Activated naive CD4-positive, alpha-beta T cell treated with anti-CD3 and anti-CD28 coated beads, Interleukin-2, amount 50 U/mL, for 72 hours (primary cell): ENCODE results near the gene CLNK. TPM values are rescaled to one million over a fixed set of nuclear protein-coding genes. Genes with fewer than 3 reads are reported as not detected.
A peak's percentile ranks its signal among the peaks of the same experiment; 100 is the strongest.

Source experiments
- ATAC-seq, 2 donors: fragments of 150-1000 bp; cut with Tn5 transposase; 2 replicates each; pipeline ENCODE4 v1.10.0; 2021; ENCODE audit warnings: mild to moderate bottlenecking in 2 of 2, moderate library complexity in 2 of 2
- DNase-seq, 2 donors: peaks; one replicate each; pipeline ENCODE4 v3.0.0; 2021 to 2022; ENCODE audit warnings: low spot score in 2 of 2
- H3K27ac Mint-ChIP-seq, 2 donors: one replicate each; pipeline ENCODE4 v1.8.0; 2022; ENCODE audit warnings: mild to moderate bottlenecking in 2 of 2, mixed read lengths in 2 of 2
- H3K36me3 Mint-ChIP-seq, 2 donors: one replicate each; pipeline ENCODE4 v1.8.0; 2022; ENCODE audit warnings: mixed read lengths in 2 of 2
- H3K9me3 Mint-ChIP-seq, 2 donors: one replicate each; pipeline ENCODE4 v1.8.0; 2022; ENCODE audit warnings: mixed read lengths in 2 of 2
- total RNA-seq, 2 donors: library from RNA; stranded (reverse); gene quantifications; one replicate each; pipeline ENCODE4 v1.2.3, GENCODE V29; 2022

The CLNK gene
- total RNA-seq = under 1 TPM in 1 of 2 donors, not detected in 1; 0.39 TPM

- ATAC-seq (no peak), DNase-seq (no peak)
- no peaks in the 10 kb centered on the region for H3K9me3 Mint-ChIP-seq
- no peaks in the 10 kb centered on the region for H3K36me3 Mint-ChIP-seq
- H3K27ac Mint-ChIP-seq = no peak within 1 kb of the TSS
Observed at GRCh38 chr4:10684631-10685030, at the start of gene CLNK. CLNK (minus strand) TSS chr4:10684768; CDS start chr4:10667869, 16,899 bp downstream.

DNA sequence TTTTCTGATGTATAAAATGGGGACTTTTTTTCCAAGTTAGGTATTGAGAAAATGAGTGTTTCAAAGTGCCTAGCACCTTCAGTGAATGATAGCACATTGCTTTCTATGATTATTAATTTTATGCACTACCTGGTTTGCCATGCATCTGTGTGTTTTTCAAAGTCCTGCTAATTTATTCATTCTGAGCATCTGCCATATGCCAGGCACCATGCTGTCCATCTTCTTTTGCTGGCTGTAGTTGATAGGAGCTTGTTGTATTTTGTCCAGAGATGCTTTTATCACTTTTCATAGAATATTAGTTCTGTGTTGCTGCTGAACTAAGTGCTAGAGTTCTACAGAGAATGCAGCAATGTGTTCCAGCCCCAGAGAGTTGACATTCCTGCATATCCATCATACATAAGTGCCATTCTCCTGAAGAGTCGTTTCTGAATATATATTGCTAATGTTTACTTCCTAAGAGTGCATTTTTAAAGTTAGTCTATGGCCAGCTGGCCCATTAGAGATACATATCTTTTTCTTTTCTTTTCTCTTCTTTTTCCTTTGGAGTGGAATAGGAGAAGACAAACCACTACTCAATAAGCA lies 49.0 kb upstream of the CLNK start:
- H3K9me3 Mint-ChIP-seq = peaks cover 5 to 8% of the 10 kb centered on the region in 2 donors
- ATAC-seq (no peak), DNase-seq (no peak)
- H3K27ac Mint-ChIP-seq = peak overlapping the region in 1 of 2 donors; percentile 79
- peaks cover 0 to 17% of the 10 kb centered on the region in 2 donors for H3K36me3 Mint-ChIP-seq

GRCh38 chr4:10732914-10733415 lies 48.4 kb upstream of the CLNK start:
- peaks cover 5 to 8% of the 10 kb centered on the region in 2 donors for H3K9me3 Mint-ChIP-seq
- no peak for DNase-seq
- ATAC-seq = no peak
- H3K27ac Mint-ChIP-seq = peak overlapping the region in 1 of 2 donors; percentile 79
- peaks cover 0 to 17% of the 10 kb centered on the region in 2 donors for H3K36me3 Mint-ChIP-seq

- peaks cover 5 to 8% of the 10 kb centered on the region in 2 donors for H3K9me3 Mint-ChIP-seq
- H3K27ac Mint-ChIP-seq = peak overlapping the region; percentile 4 to 79
- peaks cover 0 to 17% of the 10 kb centered on the region in 2 donors for H3K36me3 Mint-ChIP-seq
- peak in 1 of 2 donors; percentile 20 for DNase-seq
- ATAC-seq = peak; percentile 7 to 67
Observed at GRCh38 chr4:10732235-10732913, 47.8 kb upstream of the CLNK start.

DNA sequence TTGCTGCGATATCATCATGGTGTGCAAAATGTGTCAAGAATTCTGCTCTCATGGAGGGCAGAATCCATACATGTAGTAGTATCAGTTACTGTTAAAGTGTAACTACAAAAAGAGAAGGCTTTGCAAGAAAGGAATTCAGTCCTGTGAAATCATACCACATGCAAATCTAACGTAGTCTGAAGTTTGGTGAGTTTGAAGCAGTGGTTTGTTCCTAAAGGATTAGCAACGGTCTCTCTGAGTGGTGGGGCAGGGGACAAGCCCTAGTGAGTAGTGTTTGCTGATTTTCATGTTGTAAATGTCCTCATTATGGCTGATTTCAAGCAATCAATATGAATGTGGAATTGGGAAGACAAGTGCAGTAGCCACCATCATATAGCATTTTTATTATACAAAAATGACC lies 47.1 kb upstream of the CLNK start:
- DNase-seq = no peak
- Mint-ChIP-seq H3K9me3 (peaks cover 5 to 8% of the 10 kb centered on the region in 2 donors), H3K27ac (peak overlapping the region; percentile 73 to 98), H3K36me3 (peaks cover 0 to 17% of the 10 kb centered on the region in 2 donors)
- ATAC-seq = no peak

- Mint-ChIP-seq H3K9me3 (peaks cover 5 to 6% of the 10 kb centered on the region in 2 donors), H3K36me3 (peaks cover 0 to 12% of the 10 kb centered on the region in 2 donors), H3K27ac (peak overlapping the region; percentile 80 to 98)
- DNase-seq (no peak), ATAC-seq (peak in 1 of 2 donors; percentile 30)
Observed at GRCh38 chr4:10731162-10731561, 46.6 kb upstream of the CLNK start.

GRCh38 chr4:10730590-10730989 lies 46.0 kb upstream of the CLNK start:
- Mint-ChIP-seq H3K9me3 (peaks cover 5% of the 10 kb centered on the region in 2 donors), H3K36me3 (peaks cover 0 to 9% of the 10 kb centered on the region in 2 donors), H3K27ac (peak overlapping the region; percentile 80 to 93)
- DNase-seq (no peak), ATAC-seq (peak; percentile 70 to 79)

DNA sequence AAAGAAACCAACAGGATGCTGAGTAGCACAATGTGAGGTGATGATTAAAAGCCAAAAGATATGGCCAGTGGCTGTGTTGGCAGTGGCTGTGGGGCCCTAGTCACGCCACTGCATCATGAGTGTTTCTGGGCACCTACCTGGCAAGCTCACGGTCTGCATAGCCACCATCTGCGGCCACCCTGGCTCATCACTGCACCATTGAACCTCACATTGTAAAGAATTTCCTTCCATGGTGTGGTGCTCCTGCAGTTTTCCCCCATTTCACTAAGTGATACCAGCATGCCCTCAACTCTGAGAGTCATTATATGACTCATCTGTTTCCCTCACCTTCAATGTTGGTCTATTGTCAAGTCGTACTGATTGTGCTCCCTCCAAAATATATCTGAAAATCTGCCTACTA lies 45.5 kb upstream of the CLNK start:
- DNase-seq (no peak), ATAC-seq (peak; percentile 54 to 63)
- H3K9me3 Mint-ChIP-seq = peaks cover 5% of the 10 kb centered on the region in 2 donors
- H3K36me3 Mint-ChIP-seq = peaks cover 0 to 9% of the 10 kb centered on the region in 2 donors
- H3K27ac Mint-ChIP-seq = peak overlapping the region; percentile 80 to 93

- Mint-ChIP-seq H3K36me3 (peaks cover 0 to 9% of the 10 kb centered on the region in 2 donors), H3K27ac (peak overlapping the region; percentile 56 to 80), H3K9me3 (peaks cover 5% of the 10 kb centered on the region in 2 donors)
- ATAC-seq (no peak), DNase-seq (no peak)
Observed at GRCh38 chr4:10729366-10729765, 44.8 kb upstream of the CLNK start.

GRCh38 chr4:10728016-10728415 lies 43.4 kb upstream of the CLNK start:
- Mint-ChIP-seq H3K27ac (no peak overlapping the region), H3K9me3 (peaks cover 5% of the 10 kb centered on the region in 2 donors), H3K36me3 (peaks cover 0 to 9% of the 10 kb centered on the region in 2 donors)
- ATAC-seq (no peak), DNase-seq (no peak)

GRCh38 chr4:10727140-10727880 lies 42.7 kb upstream of the CLNK start:
- no peak overlapping the region for H3K27ac Mint-ChIP-seq
- ATAC-seq (peak in 1 of 2 donors; percentile 10), DNase-seq (no peak)
- H3K36me3 Mint-ChIP-seq = peaks cover 0 to 9% of the 10 kb centered on the region in 2 donors
- H3K9me3 Mint-ChIP-seq = peaks cover 5 to 7% of the 10 kb centered on the region in 2 donors

- peak; percentile 28 to 94 for ATAC-seq
Observed at GRCh38 chr4:10722957-10723356, 38.4 kb upstream of the CLNK start.

DNA sequence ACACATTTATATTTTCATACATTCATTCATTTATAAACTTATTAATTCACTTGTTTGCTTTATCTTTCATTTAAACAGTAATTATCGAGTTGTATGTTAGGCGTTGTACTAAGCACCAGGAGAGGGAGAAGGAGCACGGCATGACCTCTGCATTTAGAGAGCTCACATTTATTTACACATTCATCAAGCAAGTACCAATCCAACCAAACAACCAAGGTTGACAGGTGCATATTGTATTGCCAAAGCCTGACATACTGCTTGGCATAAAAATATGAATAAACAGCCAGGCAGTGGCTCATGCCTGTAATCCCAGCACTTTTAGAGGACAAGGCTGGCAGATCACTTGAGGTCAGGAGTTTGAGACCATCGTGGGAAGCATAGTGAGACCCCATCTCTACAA lies 37.0 kb upstream of the CLNK start:
- H3K9me3 Mint-ChIP-seq = peaks cover 0 to 3% of the 10 kb centered on the region in 2 donors
- H3K27ac Mint-ChIP-seq = no peak overlapping the region
- ATAC-seq (no peak), DNase-seq (no peak)
- no peaks in the 10 kb centered on the region for H3K36me3 Mint-ChIP-seq

More at GRCh38 chr4:10722957-10723356, 38.4 kb upstream of the CLNK start:
- peak overlapping the region in 1 of 2 donors; percentile 4 for H3K27ac Mint-ChIP-seq
- no peak for DNase-seq
- peaks cover 0 to 3% of the 10 kb centered on the region in 2 donors for H3K9me3 Mint-ChIP-seq
- no peaks in the 10 kb centered on the region for H3K36me3 Mint-ChIP-seq

- DNase-seq (no peak), ATAC-seq (no peak)
- Mint-ChIP-seq H3K9me3 (peaks cover 0 to 9% of the 10 kb centered on the region in 2 donors), H3K36me3 (peaks cover 0 to 5% of the 10 kb centered on the region in 2 donors), H3K27ac (no peak overlapping the region)
Observed at GRCh38 chr4:10716163-10716562, 31.6 kb upstream of the CLNK start.

- no peak overlapping the region for H3K27ac Mint-ChIP-seq
- H3K36me3 Mint-ChIP-seq = peaks cover 0 to 5% of the 10 kb centered on the region in 2 donors
- ATAC-seq (no peak), DNase-seq (no peak)
- H3K9me3 Mint-ChIP-seq = peaks cover 0 to 9% of the 10 kb centered on the region in 2 donors
Observed at GRCh38 chr4:10715696-10716095, 31.1 kb upstream of the CLNK start.

GRCh38 chr4:10715135-10715534 lies 30.6 kb upstream of the CLNK start:
- H3K27ac Mint-ChIP-seq = no peak overlapping the region
- H3K9me3 Mint-ChIP-seq = peaks cover 0 to 9% of the 10 kb centered on the region in 2 donors
- no peak for DNase-seq
- no peak for ATAC-seq
- H3K36me3 Mint-ChIP-seq = peaks cover 0 to 5% of the 10 kb centered on the region in 2 donors

DNA sequence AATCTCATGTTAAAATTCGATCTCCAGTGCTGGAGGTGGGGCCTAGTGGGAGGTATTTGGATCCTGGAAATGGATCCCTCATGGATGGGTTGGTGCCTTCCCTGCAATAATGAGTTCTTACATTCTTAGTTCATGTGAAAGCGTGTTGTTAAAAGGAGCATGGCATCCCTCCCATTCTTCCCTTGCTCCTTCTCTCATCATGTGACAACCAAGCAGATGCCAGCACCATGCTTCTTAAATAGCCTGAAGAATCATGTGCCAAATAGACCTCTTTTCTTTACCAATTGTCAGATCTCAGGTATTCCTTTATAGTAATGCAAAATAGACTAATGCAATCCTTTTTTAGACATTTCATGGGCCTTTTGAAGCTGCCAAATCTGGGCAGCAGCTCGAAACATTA lies 29.0 kb upstream of the CLNK start:
- no peak for DNase-seq
- peaks cover 0 to 9% of the 10 kb centered on the region in 2 donors for H3K9me3 Mint-ChIP-seq
- peaks cover 0 to 5% of the 10 kb centered on the region in 2 donors for H3K36me3 Mint-ChIP-seq
- no peak overlapping the region for H3K27ac Mint-ChIP-seq
- ATAC-seq = no peak
